Sciatic nerve (tissue), 2 donors: Measurements from ENCODE around the gene PIGB. TPM values are rescaled to one million over a fixed set of nuclear protein-coding genes. Genes with fewer than 3 reads are reported as not detected.
"Not testable (repeated sequence)": the region's sequence is repeated elsewhere in the genome, so short reads cannot be mapped to it uniquely, and the experiment has no call there.

Experiments used
- ATAC-seq: fragments of 200-7000 bp; cut with Tn5 transposase; one replicate; pipeline ENCODE4 v1.9.1; 2020; ENCODE audit warnings: mild to moderate bottlenecking, moderate library complexity
- DNase-seq: peaks from one replicate; pipeline ENCODE4 v3.0.0-alpha.2; 2020; ENCODE audit warnings: low spot score
- intact Hi-C: fragments of 100-400 bp; cut with DNase I; formaldehyde crosslinking; loops from one replicate; pipeline ENCODE4 v1.14.2; 2022
- microRNA-seq: library from miRNA; unstranded; fragments of <30 nt; microRNA quantifications from one replicate; pipeline ENCODE4 v1.2.0, GENCODE V29; 2020
- total RNA-seq: library from RNA; stranded (reverse); fragmentation: NEBNext Ultra II Directional; extraction: Animal tissue kit (Norgen Biotek cat#: 25700); gene quantifications from one replicate; pipeline ENCODE4 v1.2.1, GENCODE V29; 2021
- donor health status: DM: no; HTN: no; CAD: no.
- donor health status: DM: no; HTN: no; CAD: no.

Gene PIGB
- total RNA-seq, 1 donor from 2014 or later, result 8.5 TPM

DNA sequence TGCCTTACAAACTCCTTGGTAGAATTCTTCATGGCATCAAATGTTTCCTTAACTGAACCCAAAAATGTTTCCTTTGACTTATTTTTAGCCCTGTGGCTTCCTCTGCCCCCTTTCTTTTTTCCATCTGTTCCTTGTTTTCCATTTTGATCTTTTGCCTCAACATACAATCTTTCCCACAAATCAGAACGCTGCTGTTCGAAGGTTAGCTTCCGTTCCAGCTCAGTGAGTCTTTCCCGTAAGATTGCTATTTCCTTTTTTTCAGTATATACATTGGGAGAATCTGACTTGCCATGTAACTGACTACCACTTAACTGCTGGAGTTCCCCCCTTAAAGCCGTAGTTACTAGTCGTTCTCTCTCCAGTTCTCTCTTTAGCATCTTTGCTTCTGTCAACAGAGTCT, 41.2 kb downstream of the PIGB start:
- ATAC-seq (no peak), DNase-seq (no peak)
- intact Hi-C loops, result no loop called here

GRCh38 chr15:55361048-55361447, 42.0 kb downstream of the PIGB start:
- ATAC-seq, result no peak
- DNase-seq, result no peak
- intact Hi-C loops, result no loop called here

GRCh38 chr15:55362641-55363040, 43.6 kb downstream of the PIGB start:
- ATAC-seq, result no peak
- intact Hi-C loops, result no loop called here
- no peak for DNase-seq

GRCh38 chr15:55366981-55367380, 48.0 kb downstream of the PIGB start:
- intact Hi-C loops, result no loop called here
- no peak for ATAC-seq
- no peak for DNase-seq

DNA sequence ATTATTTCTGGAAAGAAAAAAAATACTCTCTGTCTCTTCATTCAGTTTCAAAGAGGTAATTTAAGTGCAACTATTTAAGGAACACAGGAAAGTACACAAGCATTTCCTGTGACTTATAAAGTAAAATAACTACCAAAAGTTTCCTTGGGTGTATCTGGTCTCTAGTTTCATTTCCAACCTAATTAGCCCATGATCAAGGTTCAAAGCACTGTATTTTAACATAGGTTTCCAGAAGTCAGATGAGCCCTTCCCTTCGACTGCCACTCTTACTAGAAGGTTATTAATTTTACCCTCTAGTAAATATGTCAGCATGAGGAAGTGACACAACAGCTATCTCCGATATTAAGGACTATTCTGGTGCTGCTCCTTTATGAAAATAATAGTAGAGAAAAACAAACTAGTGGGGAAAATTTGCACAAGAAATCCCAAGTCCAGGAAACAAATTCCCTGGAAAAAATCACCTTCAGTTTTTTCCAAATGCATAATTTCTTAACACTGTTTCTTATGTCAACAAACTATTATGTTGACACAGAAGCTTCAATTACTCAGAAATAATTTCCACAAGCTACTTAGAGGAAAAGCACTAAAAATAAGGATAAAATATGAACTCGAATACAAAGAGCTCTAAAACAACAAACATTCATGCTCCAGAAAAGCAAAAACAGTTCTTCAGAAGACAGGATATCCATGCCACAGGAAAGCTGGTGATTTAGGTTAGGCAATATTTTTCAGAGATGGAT, 53.8 kb downstream of the PIGB start:
- ATAC-seq, result no peak

GRCh38 chr15:55379095-55379494, 60.1 kb downstream of the PIGB start:
- intact Hi-C loops, result no loop called here
- ATAC-seq (no peak), DNase-seq (no peak)

More for the DNA sequence above, 53.8 kb downstream of the PIGB start:
- intact Hi-C loops, result no loop called here
- DNase-seq, result no peak

- intact Hi-C loops, result no loop called here
- ATAC-seq, result no peak
- no peak for DNase-seq
Observed at GRCh38 chr15:55381595-55381994, 62.6 kb downstream of the PIGB start.

DNA sequence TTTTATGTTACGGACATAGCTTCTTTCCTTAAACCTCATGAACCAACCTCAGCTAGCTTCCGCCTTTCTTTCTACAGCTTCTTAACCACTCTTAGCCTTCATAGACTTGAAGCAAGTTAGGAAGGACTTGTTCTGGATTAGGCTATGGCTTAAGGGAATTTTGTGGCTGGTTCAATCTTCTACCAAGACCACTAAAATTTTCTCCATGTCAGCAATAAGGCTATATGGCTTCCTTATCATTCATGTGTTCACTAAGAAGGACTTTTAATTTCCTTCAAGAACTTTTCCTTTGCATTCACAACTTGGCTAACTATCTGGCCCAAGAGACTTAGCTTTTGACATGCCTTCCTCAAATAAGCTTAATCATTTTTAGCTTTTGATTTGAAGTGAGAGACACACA, 64.7 kb downstream of the PIGB start:
- intact Hi-C loops, result no loop called here
- ATAC-seq (no peak), DNase-seq (no peak)

DNA sequence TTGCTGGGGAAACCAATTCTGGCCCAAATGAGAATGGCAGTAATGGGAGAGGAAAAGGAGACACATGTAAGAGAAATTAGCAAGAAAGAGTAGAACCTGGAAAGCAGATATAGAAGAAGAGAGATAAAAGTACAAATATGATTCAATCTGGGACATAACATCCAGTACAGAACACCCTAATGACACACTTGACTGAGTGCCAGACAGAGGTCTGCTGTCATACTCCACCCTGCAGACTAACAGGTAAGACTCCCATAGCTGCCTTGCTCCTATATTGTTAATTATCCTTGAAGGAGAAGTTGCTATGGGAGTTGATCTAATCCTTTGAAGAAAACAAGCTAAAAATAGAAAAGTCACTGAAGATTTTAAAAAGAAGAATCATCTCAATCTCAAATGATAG, 68.0 kb downstream of the PIGB start:
- no peak for DNase-seq
- intact Hi-C loops, result no loop called here
- no peak for ATAC-seq

GRCh38 chr15:55389264-55389607, 70.2 kb downstream of the PIGB start:
- no peak for DNase-seq
- intact Hi-C loops, result no loop called here
- no peak for ATAC-seq

GRCh38 chr15:55394694-55395093, 75.7 kb downstream of the PIGB start:
- ATAC-seq (no peak), DNase-seq (no peak)
- intact Hi-C loops, result no loop called here

- no peak for ATAC-seq
Observed at GRCh38 chr15:55398243-55398642, 79.2 kb downstream of the PIGB start.

DNA sequence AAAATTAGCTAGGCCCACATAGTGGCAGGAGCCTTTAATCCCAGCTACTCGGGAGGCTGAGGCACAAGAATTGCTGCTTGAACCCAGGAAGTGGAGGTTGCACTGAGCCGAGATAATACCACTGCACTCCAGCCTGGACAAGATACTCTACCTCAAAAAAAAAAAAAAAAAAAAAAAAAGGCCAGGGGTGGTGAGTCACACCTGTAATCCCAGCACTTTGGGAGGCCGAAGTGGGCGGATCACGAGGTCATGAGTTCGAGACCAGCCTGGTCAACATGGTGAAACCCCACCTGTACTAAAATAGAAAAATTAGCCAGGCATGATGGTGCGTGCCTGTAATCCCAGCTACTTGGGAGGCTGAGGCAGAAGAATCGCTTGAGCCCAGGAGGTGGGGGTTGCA, 81.0 kb downstream of the PIGB start:
- ATAC-seq, intact Hi-C loops, DNase-seq: not testable (repeated sequence)

More at GRCh38 chr15:55398243-55398642, 79.2 kb downstream of the PIGB start:
- DNase-seq, result no peak
- intact Hi-C loops, result no loop called here

GRCh38 chr15:55401786-55402246, 82.8 kb downstream of the PIGB start:
- no peak for ATAC-seq
- intact Hi-C loops, result no loop called here
- no peak for DNase-seq

DNA sequence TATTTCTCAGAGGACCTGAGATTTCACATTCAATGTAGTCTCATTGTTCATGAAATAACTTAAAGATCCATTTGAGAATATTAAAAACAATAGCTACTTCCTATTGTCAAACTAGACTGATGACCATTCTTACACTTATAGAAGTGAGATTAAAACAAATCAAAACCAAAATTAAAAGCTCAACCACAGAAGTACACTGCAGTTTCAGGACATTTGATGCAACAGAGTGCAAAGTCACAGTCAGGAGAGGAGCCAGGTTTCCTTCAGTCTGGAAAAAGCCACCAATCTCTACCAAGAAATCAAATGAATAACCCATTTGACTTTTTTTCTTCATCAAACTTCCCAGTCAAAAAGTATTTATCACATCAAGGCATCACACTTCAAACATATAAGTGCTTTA, 83.7 kb downstream of the PIGB start:
- intact Hi-C loops, result no loop called here
- DNase-seq (no peak), ATAC-seq (no peak)

DNA sequence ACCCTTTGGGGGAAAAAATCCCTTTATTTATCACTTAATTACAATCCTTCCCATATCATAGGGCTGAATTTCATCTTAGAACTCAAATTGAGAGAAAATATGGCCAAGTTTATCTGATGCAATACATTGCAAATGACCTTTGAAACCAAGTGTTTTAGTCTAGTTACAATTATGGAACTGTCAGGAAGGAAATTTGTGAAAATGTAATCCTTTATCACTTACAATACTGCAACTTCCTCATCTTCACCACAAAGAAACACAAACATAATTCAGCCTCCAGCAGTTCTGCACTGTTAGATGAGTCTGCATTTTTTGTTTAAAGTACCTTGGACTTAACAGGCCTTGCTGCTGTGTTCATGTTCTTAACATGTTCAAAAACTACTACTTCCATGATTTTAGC, 84.5 kb downstream of the PIGB start:
- DNase-seq, result no peak
- intact Hi-C loops, result no loop called here
- no peak for ATAC-seq

Small RNA genes lying within 50 kb of the gene (microRNA-seq; reads per million reads assigned to microRNA genes)
- 64.4 reads per million, percentile 52 among the genes with 10 or more reads in this experiment for gene MIR628

Other genes starting within 250 kb of the PIGB start
- gene RSL24D1, start 122.3 kb upstream of the PIGB start, total RNA-seq, result 64.0 TPM
- gene RAB27A, start 29.4 kb upstream of the PIGB start, total RNA-seq, result 27.6 TPM
- 11.8 TPM for gene PIGBOS1, start 99 bp upstream of the PIGB start, total RNA-seq
- gene CCPG1, start 89.1 kb downstream of the PIGB start, total RNA-seq, result 90.6 TPM
- 0.85 TPM for gene PIERCE2, start 89.3 kb downstream of the PIGB start, total RNA-seq
- gene DNAAF4, start 189.0 kb downstream of the PIGB start, total RNA-seq, result 3.9 TPM